Ovary (tissue), 3 donors: ENCODE measurements around the gene EYA2.

Experiments
- EP300 ChIP-seq: sonication (generic); formaldehyde crosslinking; IDR thresholded peaks from one replicate; pipeline ENCODE4 v1.6.1; 2017; ENCODE audit warnings: antibody characterized with exemption
- TF ChIP-seq, protein P1 (sequence below), 3 donors: fragments of 450-650 bp in 2 of 3; fragments of 200-600 bp in 1 of 3; IDR thresholded peaks; one replicate each; pipeline versions ENCODE4 v1.5.1 to v1.8.0; 2016 to 2022; ENCODE audit warnings: antibody characterized with exemption in 3 of 3, mild to moderate bottlenecking in 1 of 3
- donor health status: DM: no; HTN: no; CAD: no.

DNA sequence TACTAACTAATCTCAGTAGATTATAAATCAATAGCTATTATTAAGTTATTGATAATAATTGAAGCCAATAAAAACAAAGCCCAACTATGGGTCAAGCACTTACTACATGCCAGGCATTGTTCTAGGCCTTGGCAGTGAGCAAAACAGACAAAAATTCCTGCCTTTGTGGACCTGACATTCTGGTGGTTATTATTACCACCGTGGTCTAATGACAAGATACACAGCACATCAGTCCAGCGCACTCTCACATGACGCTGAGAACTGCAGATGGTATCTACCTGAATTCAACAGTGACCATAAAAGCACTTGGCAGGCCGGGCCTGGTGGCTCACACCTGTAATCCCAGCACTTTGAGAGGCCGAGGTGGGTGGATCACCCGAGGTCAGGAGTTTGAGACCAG is 340.5 kb downstream of the EYA2 start:
- TF ChIP-seq, protein P1, sequence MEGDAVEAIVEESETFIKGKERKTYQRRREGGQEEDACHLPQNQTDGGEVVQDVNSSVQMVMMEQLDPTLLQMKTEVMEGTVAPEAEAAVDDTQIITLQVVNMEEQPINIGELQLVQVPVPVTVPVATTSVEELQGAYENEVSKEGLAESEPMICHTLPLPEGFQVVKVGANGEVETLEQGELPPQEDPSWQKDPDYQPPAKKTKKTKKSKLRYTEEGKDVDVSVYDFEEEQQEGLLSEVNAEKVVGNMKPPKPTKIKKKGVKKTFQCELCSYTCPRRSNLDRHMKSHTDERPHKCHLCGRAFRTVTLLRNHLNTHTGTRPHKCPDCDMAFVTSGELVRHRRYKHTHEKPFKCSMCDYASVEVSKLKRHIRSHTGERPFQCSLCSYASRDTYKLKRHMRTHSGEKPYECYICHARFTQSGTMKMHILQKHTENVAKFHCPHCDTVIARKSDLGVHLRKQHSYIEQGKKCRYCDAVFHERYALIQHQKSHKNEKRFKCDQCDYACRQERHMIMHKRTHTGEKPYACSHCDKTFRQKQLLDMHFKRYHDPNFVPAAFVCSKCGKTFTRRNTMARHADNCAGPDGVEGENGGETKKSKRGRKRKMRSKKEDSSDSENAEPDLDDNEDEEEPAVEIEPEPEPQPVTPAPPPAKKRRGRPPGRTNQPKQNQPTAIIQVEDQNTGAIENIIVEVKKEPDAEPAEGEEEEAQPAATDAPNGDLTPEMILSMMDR (IDR thresholded peaks at IDR 0.05) = no peak
- no peak for TF ChIP-seq EP300
